NCI-H1694 (cell line): ENCODE data around the gene OLIG3.

Source experiments
- DNase-seq: peaks from one replicate; lab custom pipeline; 2025; lab: John Stamatoyannopoulos, UW

OLIG3 gene

DNA sequence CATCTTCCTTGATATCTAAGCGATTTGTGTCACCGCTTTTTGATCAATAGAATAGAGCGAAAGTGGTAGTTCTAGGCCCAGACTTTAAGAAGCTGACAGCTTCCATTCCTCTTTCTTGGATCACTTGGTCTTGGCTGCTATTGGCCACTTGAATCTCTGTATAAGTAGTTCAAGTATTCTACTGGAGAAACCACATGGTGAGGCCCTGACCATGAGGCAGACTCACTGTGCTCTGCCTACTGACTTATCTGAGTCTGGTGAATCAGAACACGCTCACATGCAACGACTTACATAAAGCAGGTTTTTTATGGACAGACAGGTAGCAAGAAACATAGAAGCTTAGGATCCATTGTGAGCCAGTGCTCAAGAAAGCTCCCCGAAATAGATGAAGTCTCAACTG, 27.0 kb downstream of the OLIG3 start:
- DNase-seq: no peak

GRCh38 chr6:137465378-137466009, 28.7 kb downstream of the OLIG3 start:
- no peak for DNase-seq

DNA sequence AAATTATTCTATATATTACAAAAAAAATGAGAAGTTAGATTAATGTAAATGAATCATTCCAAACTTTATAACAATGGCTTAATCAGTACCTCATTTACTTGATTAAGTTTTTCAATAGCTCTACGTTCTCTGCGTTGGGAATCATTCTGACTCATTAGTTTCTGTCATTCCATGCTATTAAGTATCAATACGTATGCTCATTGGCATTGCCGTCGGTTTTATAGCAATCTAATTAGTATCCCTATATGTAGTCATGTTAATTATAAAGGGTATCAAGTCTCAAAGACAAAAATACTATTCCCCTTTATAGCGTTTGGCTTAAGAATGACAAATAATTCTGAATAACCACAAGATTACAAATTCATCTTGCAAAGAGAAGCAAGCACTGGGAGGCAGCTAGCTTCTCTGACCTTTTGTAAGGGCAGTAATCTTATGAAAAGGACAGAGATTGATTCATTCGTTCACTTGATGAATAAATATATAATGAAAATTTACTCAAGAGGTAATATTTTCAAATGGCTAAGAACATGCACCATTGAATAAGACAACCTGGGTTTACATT, 41.8 kb downstream of the OLIG3 start:
- no peak for DNase-seq

- DNase-seq: no peak
Observed at GRCh38 chr6:137443901-137444300, 50.3 kb downstream of the OLIG3 start.
